ENCODE data around the gene CFAP100. TPM values are rescaled to one million over a fixed set of nuclear protein-coding genes. Genes with fewer than 3 reads are reported as not detected.

The CFAP100 gene
- polyA plus RNA-seq (ENCODE audit: insufficient read length), result 0.58 TPM

DNA sequence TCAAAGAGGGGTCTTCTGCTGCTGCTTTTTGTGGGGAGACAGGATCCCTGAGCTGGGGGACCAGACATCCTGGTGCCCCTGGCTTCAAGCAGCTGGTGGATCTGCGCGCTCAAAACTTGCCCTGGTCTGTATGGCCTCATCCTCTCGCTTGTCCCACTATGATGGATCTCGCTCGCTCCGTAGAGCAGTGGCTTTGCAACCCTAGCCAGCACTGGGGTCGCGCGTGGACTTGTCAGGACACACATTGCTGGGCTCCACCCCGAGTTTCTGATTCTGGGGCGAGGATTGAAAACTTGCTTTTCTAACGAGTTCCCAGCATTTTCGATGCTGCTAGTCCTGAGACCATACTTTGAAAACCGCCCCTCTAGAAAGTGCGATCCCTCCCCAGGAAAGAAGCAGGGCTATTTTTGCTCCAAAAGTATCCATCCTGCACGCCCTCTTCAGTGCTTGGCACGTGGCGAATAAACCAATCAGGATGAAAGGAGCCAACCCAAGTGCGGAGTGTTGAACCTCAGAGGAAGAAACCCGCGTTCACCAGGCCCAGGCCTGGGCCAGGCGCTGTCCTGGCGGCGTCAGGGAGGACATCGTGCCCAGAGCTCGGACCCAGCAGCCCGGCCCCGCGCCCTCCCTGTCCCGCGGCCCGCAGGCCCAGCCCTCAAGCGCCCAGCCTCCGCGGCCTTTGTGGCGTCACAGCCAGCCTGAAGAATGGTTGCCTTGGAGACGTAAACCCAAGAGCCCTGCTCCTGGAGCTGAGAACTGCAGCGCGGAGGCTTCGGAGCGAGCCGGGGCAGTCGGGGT is at the start of gene CFAP100:
TSS of gene CFAP100 (plus strand) at position 731 of the 798 bp plus-strand sequence. CDS start 1,092 bp downstream, outside the sequence.
- peak; percentile 50 for DNase-seq

DNA sequence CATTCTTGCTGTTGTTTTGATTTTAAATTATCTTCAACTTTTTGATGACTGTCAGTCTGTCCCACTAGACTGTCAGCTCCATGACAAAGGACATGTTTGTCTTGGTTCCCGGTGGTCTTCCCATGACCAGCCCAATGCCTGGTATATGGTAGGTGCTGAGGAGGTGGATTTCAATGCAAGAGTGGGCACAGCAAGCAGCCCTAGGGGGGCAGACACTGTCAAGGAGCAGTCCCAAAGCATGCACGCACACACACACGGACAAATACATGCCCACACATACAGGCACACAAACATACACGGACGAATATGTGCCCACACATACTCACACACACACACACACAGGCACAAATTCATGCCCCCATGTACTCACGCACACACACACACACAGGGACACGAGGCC is 49.5 kb upstream of the CFAP100 start:
- DNase-seq, result no peak

DNA sequence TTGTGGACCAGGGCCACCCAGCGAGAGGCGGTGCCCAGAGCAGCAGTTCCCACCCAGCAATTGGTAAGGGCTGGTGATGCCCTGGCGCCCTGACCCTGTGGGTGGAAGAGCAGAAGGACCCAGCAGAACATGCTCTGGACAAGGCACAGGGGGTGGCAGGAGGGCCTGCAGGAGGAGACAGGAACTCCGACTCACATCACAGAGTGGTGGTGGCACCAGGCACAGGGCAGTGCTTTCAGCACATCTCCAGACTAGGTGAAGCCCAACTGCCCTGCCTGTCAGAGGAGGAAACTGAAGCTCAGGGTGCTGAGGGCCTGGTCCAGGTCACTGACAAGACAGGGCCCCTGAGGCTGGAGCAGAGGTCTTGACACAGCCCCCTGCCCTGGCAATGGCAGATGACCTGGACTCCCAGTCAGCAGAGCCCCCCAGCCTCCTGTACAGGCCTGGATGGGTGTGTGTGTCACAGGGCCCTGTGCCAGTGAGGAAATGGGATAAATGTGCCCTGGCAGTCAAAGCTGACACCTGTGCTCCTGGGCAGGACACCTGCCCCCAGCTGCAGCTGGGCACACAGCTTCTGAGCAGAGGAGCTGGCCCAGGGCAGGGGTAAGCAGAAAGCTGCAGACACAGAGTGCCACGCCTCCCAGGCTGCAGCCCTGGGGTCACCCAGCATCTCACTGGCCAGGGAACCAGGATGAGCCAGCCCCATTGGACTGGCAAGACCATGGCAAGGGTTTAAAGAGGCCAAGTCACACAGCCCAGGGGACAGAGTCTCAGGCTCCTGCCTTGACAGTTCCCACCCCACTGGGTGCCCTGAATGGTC is 48.9 kb upstream of the CFAP100 start:
- no peak for DNase-seq

DNA sequence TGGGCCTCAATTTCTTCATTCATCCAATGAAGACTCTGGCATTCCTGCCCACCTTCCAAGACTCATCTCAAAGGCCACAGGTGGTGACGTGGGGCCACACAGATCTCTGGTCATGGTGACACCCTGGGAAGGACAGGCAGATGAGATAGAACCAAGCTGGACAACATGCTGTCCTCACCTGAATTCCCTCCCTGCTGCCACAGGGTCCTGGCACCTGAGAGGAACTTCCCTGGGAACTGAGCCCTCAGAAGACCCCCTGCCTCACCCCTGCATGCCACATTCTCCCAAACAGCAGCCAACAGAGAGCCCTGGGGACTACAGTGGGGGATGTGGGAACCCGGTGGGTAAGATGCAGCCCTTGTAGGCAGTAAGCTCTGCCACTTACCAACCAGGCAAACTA is 48.2 kb upstream of the CFAP100 start:
- DNase-seq, result no peak

DNA sequence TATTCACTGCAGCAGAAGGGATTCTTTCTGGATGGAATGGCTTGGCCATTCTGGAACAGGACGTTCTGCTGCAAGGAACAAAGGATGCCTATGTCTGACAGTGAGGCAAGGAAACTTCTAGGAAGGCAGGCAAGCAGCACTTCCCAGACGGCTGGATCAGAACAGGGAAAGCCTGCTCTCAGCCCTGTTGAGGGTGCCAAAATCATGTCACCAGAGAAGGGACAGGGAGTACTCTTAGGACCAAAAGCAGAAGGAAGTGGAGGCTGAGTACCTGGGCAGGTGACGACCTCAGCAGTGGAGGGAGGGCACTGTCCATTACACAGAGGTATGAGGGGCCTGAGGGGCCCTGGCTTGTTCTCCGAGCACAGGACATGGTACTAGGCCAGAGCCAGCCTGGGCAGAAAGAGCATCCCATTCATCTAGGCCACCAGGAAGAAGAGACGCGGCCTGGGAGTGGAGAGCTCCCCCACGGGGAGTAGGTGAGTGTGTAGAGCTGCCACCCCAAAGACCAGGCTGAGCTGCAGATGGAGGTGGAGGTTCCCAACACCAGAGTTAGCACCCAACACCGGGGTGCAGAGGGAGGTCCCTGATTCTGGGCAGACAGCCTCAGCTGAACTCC is 47.1 kb upstream of the CFAP100 start:
- DNase-seq, result no peak

DNA sequence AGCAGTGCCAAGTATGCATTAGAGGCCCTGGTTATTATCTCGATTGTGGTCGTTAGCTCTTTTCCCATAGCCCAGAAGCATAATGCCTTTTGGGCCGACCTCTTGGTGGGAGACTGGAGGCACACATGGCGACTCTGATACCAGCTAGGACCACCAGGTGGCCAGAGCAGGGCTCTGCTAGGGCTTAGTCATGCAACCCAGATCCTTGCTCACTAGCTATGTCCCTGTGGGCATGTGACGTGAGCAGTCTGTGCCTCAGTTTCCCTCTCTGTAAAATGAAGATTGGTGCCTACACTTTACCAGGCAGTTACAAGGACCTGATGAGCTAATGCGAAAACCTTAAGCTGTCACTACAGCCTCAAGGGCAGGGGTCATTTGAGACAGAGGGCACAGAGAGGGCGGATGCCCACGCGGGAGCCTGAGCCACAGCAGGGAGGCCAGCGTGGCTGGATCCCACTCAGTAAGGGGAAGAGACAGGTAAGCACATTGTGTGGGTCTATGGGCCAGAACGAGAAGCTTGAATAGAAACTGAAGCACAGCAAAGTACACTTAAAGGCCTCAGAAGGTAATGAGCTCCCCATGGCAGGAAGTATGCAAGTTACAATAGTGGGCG is 46.3 kb upstream of the CFAP100 start:
- DNase-seq, result no peak

- no peak for DNase-seq
These were observed 45.6 kb upstream of the CFAP100 start for GRCh38 chr3:126349071-126349470.

DNA sequence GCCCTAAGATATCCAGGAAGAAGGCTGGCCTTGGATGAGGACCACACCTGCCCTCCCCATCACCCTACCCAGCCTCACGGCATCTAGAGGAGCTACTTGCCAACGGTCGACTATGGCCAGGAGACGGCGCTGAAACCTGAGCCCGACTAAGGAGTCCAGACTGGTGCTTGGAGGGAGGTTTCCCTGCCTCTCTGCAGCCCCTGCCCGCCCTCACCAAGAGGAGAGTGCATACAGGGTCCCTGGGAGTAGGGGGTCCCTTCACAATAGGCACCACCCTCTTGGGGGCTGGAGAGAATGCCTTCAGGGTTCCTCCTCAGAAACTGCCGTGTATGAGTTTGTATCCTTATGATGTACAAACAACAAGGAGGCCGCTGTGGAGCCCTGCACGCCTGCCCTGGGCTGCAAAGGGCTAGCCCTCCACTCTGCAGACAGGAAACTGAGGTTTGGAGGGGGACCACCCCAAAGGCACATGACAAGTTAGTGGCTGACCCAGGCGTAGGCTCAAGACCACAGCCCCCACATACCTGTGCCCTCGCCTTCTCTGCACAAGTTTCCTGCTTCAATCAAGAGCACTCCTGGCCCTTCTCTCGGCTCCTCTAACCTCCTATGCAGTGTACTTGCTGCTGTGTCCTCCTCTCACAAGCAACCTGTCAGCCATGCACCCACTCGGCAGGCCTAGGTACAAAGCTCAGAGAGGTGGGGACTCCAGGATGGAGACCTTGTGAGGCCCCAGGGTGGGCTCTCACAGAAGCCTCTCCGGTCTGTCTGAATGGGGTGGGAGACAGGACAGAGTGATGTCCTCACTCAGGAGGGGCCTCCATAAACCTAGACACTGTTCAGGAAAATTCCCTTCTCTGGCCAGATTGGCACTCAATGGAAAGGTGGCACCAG is 44.9 kb upstream of the CFAP100 start:
- no peak for DNase-seq

DNA sequence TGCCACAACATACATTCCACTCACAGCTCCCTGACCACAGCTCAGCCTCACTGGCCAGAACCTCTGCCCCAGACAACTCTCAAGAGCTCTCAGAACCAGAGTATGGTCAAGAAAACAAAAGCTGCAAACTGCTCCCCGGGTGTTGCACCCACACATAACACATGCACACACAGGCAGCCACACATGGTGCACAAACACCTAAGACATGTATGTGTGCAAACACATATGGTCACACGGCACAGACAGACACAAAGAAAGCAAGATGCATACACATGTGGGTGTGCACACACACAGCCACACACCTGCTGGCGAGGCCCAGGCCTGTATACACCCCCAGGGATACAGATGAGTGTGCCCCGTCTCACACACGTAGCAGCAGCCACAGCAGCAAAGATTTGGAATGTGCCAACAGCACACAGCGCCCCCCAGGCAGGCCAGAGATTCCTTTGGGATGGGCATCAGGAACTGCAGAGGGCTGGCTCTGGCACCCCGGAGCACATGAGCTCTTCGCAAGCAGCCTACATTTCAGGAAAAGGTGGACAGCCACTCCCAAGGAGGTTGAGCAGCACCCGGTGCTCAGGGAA is 44.1 kb upstream of the CFAP100 start:
- no peak for DNase-seq

GRCh38 chr3:126351086-126351770 is 43.5 kb upstream of the CFAP100 start:
- DNase-seq, result no peak

- DNase-seq, result no peak
These were observed 42.8 kb upstream of the CFAP100 start for GRCh38 chr3:126351771-126352475.

DNA sequence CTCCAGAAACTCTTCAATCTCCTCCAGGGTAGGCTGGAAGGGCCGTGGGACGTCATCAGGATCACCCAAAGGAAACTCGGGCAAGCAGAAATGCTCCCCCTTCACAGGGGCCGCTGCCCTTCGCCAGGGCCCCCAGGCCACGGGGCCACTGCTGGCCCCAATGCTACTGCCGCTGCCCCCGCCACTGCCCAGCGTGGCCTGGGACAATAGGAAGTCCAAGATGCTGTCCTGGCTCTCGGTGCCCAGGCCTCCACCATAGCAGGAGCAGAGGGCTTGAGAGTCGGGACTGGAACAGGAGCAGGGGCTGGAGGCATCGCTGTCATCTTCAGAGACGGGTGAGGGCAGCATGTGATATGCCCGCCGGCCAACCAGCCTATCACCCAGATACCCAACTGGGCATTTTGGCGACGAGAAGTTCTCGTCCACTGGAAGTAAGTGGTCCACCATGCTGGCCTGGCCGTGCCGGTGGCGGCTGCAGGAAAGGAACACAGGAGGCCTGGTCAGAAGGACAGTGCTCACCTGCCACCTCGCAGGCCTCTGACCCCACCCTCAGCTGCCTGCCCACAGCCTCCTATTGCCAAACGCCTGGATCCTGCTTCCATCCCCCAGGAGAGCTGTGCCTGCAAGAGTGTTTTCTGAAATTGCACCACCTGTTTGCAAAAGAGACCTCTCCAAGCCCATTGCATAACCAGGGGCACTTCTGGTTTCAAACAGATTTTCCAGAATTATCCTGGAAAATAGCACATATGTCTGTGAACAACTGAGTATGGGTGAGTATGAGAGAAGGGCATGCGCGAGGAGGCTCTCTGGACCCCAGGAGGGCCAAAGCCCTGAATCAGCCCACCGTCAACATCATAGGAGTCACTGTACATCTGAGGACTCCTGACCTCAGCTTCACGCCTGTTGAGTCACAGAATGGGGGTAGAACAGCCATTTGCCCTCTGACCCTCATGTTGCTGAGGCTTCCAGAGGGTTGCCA is 41.9 kb upstream of the CFAP100 start:
- DNase-seq, result no peak

- DNase-seq, result no peak
These were observed 40.9 kb upstream of the CFAP100 start for GRCh38 chr3:126353694-126354321.

- DNase-seq, result no peak
These were observed 39.9 kb upstream of the CFAP100 start for GRCh38 chr3:126354776-126355175.

DNA sequence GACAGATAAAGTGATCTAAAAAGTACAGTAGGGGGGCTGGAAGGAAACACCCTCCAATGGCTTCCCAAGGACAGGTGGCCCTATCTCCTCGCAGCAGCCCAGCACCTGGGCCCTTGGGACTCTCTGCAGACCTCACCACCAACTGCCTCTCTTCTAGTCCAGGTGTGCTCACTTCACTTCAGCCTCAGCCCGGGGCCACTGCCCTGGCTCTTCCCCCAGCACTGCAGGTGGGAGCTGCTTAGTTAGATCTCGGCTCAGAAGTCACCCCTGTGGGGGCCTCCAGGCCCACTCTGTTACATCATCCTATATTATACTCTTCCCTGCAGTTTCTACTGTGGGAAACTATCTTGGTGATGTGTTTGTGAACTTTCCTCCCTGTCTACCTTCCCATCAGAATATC is 39.5 kb upstream of the CFAP100 start:
- no peak for DNase-seq

DNA sequence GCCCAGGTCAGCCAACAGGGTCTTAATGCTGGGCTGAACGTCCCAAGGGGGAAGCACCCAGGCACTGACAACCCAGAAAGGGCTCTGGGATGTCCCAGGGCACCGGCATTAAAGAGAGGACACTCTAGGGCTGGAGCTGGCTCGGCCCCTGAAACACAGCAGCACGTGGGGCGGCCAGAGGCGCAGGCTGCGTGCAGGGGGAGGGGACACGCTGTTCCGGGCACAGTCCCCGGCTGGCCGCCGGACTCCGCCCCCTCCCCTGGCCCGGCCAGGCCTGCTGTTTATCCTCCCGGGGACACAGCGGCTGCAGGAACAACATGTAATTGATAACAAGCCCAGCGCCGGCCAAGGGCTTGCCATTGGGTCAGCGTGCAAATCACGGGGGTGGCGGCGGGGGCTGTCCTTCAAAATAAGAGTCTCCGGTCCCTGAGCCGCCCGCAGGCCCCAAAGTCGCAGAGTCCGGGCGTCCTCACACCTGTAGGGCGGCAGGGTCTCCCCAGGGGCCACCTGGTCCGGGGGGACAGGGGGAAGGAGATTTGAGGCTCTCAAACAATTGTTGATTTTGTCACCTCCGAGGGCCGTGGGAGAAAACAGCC is 38.8 kb upstream of the CFAP100 start:
- peak; percentile 87 for DNase-seq

DNA sequence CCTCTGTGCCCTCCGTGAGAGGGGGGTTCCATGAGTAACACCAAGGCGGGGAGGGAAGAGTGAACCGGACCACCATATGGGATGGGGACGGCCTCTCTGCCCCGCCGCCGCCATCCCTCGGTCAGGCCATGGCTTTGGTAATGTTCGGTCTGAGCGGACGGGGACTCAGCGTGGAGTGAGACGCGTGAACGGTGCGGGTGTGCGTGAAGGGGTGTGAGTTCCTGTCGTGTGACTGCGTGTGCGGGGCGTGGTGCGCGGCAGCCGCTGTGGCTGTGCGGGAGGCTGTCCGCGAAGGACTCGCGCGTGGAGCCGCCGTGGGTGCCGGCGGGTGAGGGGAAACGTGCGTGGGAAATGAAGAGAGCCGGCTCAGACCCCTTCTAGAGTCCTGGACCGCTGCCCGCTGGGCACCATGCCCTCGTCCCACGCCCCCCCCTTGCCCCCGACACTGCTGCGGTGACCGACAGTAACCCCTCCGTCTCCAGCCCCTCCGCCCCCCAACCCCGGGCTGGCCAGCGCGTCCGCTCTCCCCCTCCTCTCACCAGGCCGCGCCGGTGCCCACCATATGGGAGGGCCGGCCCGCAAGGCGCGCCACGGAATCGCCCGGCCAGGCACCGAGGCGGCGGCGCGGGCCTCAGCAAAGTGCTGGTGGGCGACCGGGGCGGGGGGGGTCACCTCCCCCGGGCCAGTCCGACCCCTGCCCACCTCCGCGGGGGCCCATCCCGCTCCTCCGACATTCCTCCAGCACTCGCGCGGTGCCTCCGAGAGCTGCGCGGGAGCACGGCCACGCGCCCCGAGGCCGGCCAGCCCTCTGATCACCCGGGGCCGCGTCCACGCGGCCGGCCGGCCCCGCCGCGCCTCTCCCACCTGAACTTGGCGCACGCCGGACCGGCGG is 38.1 kb upstream of the CFAP100 start:
- DNase-seq, result peak; percentile 17

Data from hindlimb muscle (tissue), 1 donor.